ENCODE measurements around the gene GPLD1.
"Not testable (repeated sequence)": the region's sequence is repeated elsewhere in the genome, so short reads cannot be mapped to it uniquely, and the experiment has no call there.

Gene GPLD1

DNA sequence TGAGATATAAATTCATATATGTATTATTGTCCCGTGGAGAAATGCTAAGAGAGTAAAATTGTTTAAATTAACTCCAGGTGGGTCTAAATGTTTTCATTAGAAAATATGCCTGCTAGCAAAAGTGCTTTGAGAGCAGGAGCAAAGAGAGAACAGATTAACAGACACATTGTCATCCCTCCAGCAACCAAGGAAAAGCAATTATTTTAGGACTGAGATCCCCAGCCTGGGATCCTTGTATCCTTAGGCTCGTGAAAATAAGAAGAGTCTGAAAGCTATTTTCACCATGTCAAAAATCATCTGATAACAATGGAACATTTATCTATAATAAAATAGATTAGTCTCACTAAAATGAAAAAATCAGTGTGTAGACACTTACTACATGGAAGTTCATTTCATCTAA, 98.2 kb downstream of the GPLD1 start:
- FAIRE-seq: no peak
- TF ChIP-seq, protein P1, sequence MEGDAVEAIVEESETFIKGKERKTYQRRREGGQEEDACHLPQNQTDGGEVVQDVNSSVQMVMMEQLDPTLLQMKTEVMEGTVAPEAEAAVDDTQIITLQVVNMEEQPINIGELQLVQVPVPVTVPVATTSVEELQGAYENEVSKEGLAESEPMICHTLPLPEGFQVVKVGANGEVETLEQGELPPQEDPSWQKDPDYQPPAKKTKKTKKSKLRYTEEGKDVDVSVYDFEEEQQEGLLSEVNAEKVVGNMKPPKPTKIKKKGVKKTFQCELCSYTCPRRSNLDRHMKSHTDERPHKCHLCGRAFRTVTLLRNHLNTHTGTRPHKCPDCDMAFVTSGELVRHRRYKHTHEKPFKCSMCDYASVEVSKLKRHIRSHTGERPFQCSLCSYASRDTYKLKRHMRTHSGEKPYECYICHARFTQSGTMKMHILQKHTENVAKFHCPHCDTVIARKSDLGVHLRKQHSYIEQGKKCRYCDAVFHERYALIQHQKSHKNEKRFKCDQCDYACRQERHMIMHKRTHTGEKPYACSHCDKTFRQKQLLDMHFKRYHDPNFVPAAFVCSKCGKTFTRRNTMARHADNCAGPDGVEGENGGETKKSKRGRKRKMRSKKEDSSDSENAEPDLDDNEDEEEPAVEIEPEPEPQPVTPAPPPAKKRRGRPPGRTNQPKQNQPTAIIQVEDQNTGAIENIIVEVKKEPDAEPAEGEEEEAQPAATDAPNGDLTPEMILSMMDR (IDR thresholded peaks at IDR 0.05; ENCODE audit: insufficient read depth, missing control alignments): no peak
- no peak for DNase-seq (ENCODE audit: insufficient read length, low spot score)

DNA sequence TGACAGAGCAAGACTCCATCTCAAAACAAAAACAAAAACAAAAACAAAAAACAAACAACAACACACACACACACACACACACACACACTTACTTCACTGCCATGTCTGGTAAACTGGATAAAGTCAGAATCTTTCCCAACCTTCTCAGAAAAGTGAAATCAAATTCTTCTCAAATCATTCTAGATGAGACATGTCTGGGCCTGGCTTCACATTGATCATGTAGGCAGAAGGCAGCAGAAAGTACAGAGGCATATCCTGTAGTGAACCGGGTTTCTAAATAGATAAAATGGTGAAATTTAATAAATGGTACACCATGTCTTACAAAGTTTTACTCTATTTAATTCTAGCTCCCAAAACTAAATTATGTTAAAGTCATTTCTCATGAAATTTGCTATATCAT, 101.6 kb downstream of the GPLD1 start:
- DNase-seq (ENCODE audit: insufficient read length, low spot score): no peak
- TF ChIP-seq, protein P1 (IDR thresholded peaks at IDR 0.05; ENCODE audit: insufficient read depth, missing control alignments): no peak
- FAIRE-seq: no peak

GRCh38 chr6:24385536-24386269, 103.7 kb downstream of the GPLD1 start:
- DNase-seq (ENCODE audit: insufficient read length, low spot score) (no peak), FAIRE-seq (no peak)

GRCh38 chr6:24384369-24385130, 104.8 kb downstream of the GPLD1 start:
- DNase-seq (ENCODE audit: insufficient read length, low spot score); FAIRE-seq: not testable (repeated sequence)

More at GRCh38 chr6:24385536-24386269, 103.7 kb downstream of the GPLD1 start:
- TF ChIP-seq, protein P1 (IDR thresholded peaks at IDR 0.05; ENCODE audit: insufficient read depth, missing control alignments): no peak

DNA sequence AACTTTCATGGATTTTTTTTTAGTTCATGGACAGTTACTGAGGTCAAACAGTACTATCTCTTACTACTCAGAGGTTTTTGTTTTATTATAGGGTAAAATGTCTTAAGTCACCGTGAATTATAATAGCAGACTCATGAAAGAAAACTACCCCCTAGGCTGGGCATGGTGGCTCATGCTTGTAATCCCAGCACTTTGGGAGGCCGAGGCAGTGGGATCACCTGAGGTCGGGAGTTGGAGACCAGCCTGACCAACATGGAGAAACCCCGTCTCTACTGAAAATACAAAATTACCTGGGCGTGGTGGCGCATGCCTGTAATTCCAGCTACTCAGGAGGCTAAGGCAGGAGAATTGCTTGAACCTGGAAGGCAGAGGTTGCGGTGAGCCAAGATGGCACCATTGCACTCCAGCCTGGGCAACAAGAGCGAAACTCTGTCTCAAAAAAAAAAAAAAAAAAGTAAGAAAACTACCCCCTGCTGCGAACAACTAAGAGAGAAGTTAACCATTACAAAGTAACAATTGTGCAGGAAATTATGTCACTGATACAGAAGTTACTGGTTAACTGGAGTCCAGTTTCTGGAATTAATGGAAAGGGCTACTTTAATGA, 106.4 kb downstream of the GPLD1 start:
- FAIRE-seq; DNase-seq (ENCODE audit: insufficient read length, low spot score): not testable (repeated sequence)

- FAIRE-seq: no peak
Observed at GRCh38 chr6:24382220-24382540, 107.2 kb downstream of the GPLD1 start.

DNA sequence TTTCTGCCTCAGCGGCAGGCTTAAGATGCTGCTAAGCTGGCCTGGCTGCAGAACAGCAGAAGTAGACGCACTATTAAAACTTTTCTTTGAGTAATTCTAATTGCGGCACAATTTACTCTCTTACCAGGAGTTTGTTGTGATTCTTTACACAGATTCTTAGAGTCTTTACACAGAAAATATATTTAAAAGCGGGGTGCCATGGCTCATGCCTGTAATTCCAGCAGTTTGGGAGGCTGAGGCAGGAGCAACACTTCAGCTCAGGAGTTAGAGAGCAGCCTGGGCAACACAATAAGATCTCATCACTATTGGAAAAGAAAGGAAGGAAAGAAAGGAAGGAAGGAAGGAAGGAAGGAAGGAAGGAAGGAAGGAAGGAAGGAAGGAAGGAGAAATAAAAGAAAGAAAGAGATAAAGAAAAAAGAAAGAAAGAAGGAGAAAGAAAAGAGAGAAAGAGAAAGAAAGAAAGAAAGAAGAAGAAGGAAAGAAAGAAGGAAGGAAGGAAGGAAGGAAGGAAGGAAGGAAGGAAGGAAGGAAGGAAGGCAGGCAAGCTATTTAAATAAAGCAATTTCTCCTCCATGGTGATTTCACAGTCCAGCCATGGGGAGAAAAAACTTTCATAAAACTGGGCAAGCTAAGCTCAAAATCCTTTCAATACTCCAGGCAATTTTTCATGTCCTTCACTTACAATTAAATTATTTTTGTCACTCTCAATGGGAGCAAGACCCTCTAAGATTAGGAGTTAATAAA, 107.7 kb downstream of the GPLD1 start:
- TF ChIP-seq, protein P1 (IDR thresholded peaks at IDR 0.05; ENCODE audit: insufficient read depth, missing control alignments): no peak
- FAIRE-seq (no peak), DNase-seq (ENCODE audit: insufficient read length, low spot score) (no peak)

More at GRCh38 chr6:24382220-24382540, 107.2 kb downstream of the GPLD1 start:
- no peak for DNase-seq (ENCODE audit: insufficient read length, low spot score)
- TF ChIP-seq, protein P1 (IDR thresholded peaks at IDR 0.05; ENCODE audit: insufficient read depth, missing control alignments): no peak
